Measurements from ENCODE around the gene TMEM51. TPM values are rescaled to one million over a fixed set of nuclear protein-coding genes. Genes with fewer than 3 reads are reported as not detected.

The TMEM51 gene
- total RNA-seq, 1 donor from 2014 or later: 6.9 TPM

GRCh38 chr1:15155888-15156741 is 2.6 kb downstream of the TMEM51 start:
- peaks cover 10% of the 10 kb centered on the region for H3K27me3 Mint-ChIP-seq (ENCODE audit: low read depth, unreplicated experiment)
- Histone ChIP-seq H3K36me3 (ENCODE audit: insufficient read depth, low read length) (no peaks in the 10 kb centered on the region), H3K4me3 (ENCODE audit: insufficient read depth, low read depth, low read length) (no peak overlapping the region), H4K20me1 (ENCODE audit: insufficient read depth, low read length) (peaks cover 11% of the 10 kb centered on the region), H3K9me3 (ENCODE audit: insufficient read depth, low read depth, low read length) (no peaks in the 10 kb centered on the region), H3K79me2 (ENCODE audit: insufficient read depth, low read length) (no peaks in the 10 kb centered on the region), H3K27me3 (ENCODE audit: insufficient read depth, low read length) (peaks cover 2% of the 10 kb centered on the region), H3K4me2 (ENCODE audit: low read length) (no peak overlapping the region), H3K27ac (ENCODE audit: low read depth, low read length) (no peak overlapping the region), H3K9ac (ENCODE audit: low read length) (no peak overlapping the region), H2AFZ (ENCODE audit: low read depth, low read length) (no peak overlapping the region), H3K4me1 (ENCODE audit: insufficient read depth, low read length) (peaks cover 10% of the 10 kb centered on the region)
- peaks cover 5% of the 10 kb centered on the region for H3K36me3 Mint-ChIP-seq (ENCODE audit: low read depth, unreplicated experiment)
- DNase-seq (ENCODE audit: low read depth): no peak
- no peak for TF ChIP-seq EZH2 (IDR thresholded peaks at IDR 0.05; ENCODE audit: insufficient read depth, low read length)
- TF ChIP-seq, protein P1, sequence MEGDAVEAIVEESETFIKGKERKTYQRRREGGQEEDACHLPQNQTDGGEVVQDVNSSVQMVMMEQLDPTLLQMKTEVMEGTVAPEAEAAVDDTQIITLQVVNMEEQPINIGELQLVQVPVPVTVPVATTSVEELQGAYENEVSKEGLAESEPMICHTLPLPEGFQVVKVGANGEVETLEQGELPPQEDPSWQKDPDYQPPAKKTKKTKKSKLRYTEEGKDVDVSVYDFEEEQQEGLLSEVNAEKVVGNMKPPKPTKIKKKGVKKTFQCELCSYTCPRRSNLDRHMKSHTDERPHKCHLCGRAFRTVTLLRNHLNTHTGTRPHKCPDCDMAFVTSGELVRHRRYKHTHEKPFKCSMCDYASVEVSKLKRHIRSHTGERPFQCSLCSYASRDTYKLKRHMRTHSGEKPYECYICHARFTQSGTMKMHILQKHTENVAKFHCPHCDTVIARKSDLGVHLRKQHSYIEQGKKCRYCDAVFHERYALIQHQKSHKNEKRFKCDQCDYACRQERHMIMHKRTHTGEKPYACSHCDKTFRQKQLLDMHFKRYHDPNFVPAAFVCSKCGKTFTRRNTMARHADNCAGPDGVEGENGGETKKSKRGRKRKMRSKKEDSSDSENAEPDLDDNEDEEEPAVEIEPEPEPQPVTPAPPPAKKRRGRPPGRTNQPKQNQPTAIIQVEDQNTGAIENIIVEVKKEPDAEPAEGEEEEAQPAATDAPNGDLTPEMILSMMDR (IDR thresholded peaks at IDR 0.05; ENCODE audit: insufficient read depth, low read depth, low read length): no peak
- peaks cover 20% of the 10 kb centered on the region for H3K4me1 Mint-ChIP-seq (ENCODE audit: low read depth, unreplicated experiment)
- H3K4me3 Mint-ChIP-seq (ENCODE audit: unreplicated experiment): peak overlapping the region; percentile 77
- no peak for FAIRE-seq
- peak overlapping the region; percentile 41 for H3K27ac Mint-ChIP-seq (ENCODE audit: unreplicated experiment)
- peaks cover under 1% of the 10 kb centered on the region for H3K9me3 Mint-ChIP-seq (ENCODE audit: unreplicated experiment)

- Mint-ChIP-seq H3K27me3 (ENCODE audit: low read depth, unreplicated experiment) (peaks cover 10% of the 10 kb centered on the region), H3K9me3 (ENCODE audit: unreplicated experiment) (no peaks in the 10 kb centered on the region), H3K27ac (ENCODE audit: unreplicated experiment) (peak overlapping the region; percentile 26), H3K36me3 (ENCODE audit: low read depth, unreplicated experiment) (peaks cover 6% of the 10 kb centered on the region), H3K4me3 (ENCODE audit: unreplicated experiment) (no peak overlapping the region), H3K4me1 (ENCODE audit: low read depth, unreplicated experiment) (peaks cover 20% of the 10 kb centered on the region)
- DNase-seq (ENCODE audit: low read depth): no peak
- Histone ChIP-seq H3K9me3 (ENCODE audit: insufficient read depth, low read depth, low read length) (no peaks in the 10 kb centered on the region), H2AFZ (ENCODE audit: low read depth, low read length) (no peak overlapping the region), H3K27me3 (ENCODE audit: insufficient read depth, low read length) (peaks cover 2% of the 10 kb centered on the region), H3K79me2 (ENCODE audit: insufficient read depth, low read length) (no peaks in the 10 kb centered on the region), H3K4me1 (ENCODE audit: insufficient read depth, low read length) (peaks cover 10% of the 10 kb centered on the region), H3K9ac (ENCODE audit: low read length) (no peak overlapping the region), H3K36me3 (ENCODE audit: insufficient read depth, low read length) (no peaks in the 10 kb centered on the region), H3K4me2 (ENCODE audit: low read length) (no peak overlapping the region), H3K27ac (ENCODE audit: low read depth, low read length) (no peak overlapping the region), H4K20me1 (ENCODE audit: insufficient read depth, low read length) (peaks cover 11% of the 10 kb centered on the region), H3K4me3 (ENCODE audit: insufficient read depth, low read depth, low read length) (no peak overlapping the region)
- TF ChIP-seq, protein P1 (IDR thresholded peaks at IDR 0.05; ENCODE audit: insufficient read depth, low read depth, low read length): no peak
- TF ChIP-seq EZH2 (IDR thresholded peaks at IDR 0.05; ENCODE audit: insufficient read depth, low read length): no peak
- FAIRE-seq: no peak
Observed at GRCh38 chr1:15156807-15157380, 3.3 kb downstream of the TMEM51 start.

All from astrocyte (in vitro differentiated cells and primary cell).